ENCODE data around the gene KMT5C.

The KMT5C gene

DNA sequence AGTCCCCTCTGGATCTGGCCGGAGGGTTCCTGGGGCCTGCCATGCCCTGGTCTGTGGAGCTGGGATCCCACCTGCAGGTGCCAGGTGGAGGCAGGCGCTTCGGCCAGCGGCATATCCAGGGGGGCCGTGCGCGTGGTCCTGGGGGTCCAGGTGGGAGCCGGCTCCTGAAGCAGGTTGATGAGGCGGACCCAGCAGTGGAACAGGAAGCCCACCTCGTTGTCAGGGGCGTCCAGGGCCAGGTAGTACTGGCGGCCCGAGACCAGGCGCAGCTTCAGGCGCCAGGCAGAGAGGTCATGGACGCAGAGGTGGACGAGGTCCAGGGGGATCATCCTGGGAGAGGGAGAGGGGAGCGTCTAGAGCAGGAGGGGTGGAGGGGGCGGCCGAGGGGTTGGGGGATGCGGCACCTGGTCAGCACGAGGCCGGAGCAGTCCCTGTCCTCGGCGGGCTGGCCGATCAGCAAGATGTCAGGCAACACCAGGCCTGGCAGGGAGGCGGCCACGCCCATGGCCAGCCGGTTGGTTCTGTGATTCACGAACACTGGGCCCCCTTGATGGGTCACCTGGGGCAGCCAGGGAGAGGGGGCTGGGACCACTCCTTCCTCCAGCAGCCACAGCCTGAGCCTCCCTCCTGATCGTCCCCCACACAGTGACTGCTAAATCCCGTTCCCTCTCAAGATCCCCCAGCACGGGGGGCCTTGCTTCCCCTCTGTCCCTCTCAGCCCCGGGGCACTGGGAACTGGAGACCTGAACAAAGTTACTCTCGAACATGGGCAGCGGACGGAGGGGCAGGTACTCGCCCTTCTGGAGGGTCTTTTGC, 22.7 kb downstream of the KMT5C start:
- H3K9me3 ChIP-seq, result no peaks in the 10 kb centered on the region
- peaks cover 0 to 56% of the 10 kb centered on the region in 2 donors for H3K27me3 ChIP-seq
- TF ChIP-seq, protein P1, sequence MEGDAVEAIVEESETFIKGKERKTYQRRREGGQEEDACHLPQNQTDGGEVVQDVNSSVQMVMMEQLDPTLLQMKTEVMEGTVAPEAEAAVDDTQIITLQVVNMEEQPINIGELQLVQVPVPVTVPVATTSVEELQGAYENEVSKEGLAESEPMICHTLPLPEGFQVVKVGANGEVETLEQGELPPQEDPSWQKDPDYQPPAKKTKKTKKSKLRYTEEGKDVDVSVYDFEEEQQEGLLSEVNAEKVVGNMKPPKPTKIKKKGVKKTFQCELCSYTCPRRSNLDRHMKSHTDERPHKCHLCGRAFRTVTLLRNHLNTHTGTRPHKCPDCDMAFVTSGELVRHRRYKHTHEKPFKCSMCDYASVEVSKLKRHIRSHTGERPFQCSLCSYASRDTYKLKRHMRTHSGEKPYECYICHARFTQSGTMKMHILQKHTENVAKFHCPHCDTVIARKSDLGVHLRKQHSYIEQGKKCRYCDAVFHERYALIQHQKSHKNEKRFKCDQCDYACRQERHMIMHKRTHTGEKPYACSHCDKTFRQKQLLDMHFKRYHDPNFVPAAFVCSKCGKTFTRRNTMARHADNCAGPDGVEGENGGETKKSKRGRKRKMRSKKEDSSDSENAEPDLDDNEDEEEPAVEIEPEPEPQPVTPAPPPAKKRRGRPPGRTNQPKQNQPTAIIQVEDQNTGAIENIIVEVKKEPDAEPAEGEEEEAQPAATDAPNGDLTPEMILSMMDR (IDR thresholded peaks at IDR 0.05), result no peak
- H3K36me3 ChIP-seq, result no peaks in the 10 kb centered on the region
- no peak for DNase-seq
- H3K4me3 ChIP-seq, result no peak overlapping the region
- no peaks in the 10 kb centered on the region for H3K4me1 ChIP-seq
- no peak overlapping the region for H3K27ac ChIP-seq
- intact Hi-C loops (cut with DNase I; ENCODE audit: low total_unique reads), result no loop called here

- Histone ChIP-seq H3K27me3 (peaks cover 0 to 58% of the 10 kb centered on the region in 2 donors), H3K9me3 (no peaks in the 10 kb centered on the region), H3K36me3 (no peaks in the 10 kb centered on the region), H3K27ac (no peak within 1 kb of the TSS), H3K4me3 (no peak within 1 kb of the TSS), H3K4me1 (no peaks in the 10 kb centered on the region)
- DNase-seq, result no peak
- TF ChIP-seq, protein P1 (IDR thresholded peaks at IDR 0.05), result no peak
- intact Hi-C loops (cut with DNase I; ENCODE audit: low total_unique reads), result no loop called here
These were observed 23.5 kb downstream of the KMT5C start, which contains the start of gene GARIN5B for GRCh38 chr19:55362990-55363716. Gene GARIN5B (minus strand): TSS chr19:55363260. CDS start chr19:55363066, 194 bp downstream.

DNA sequence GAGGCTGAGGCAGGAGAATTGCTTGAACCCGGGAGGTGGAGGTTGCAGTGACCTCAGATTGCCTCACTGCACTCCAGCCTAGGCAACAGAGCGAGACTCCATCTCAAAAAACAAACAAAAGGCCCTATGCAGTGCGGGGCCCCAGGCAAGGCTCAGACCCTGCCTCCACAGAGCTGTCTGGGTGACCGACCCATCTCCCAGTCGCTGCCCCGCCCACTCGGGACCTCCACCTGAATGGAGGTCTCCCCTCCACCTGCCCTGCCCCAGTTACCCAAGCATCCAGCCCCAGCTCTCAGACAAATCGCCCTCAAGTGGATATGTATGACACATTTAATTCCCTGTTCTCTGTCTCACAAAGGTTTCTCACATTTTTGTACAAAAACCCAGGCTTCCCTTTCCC, 25.6 kb downstream of the KMT5C start:
- H3K4me3 ChIP-seq, result no peak overlapping the region
- intact Hi-C loops (cut with DNase I; ENCODE audit: low total_unique reads), result no loop called here
- no peak for DNase-seq
- peaks cover 0 to 19% (median 13%) of the 10 kb centered on the region in 4 donors for H3K4me1 ChIP-seq
- no peak overlapping the region for H3K27ac ChIP-seq
- TF ChIP-seq, protein P1 (IDR thresholded peaks at IDR 0.05), result no peak
- peaks cover 0 to 65% of the 10 kb centered on the region in 2 donors for H3K27me3 ChIP-seq
- H3K36me3 ChIP-seq, result no peaks in the 10 kb centered on the region
- H3K9me3 ChIP-seq, result no peaks in the 10 kb centered on the region

- no peak overlapping the region for H3K27ac ChIP-seq
- intact Hi-C loops (cut with DNase I; ENCODE audit: low total_unique reads), result no loop called here
- peaks cover 0 to 23% (median 14%) of the 10 kb centered on the region in 4 donors for H3K4me1 ChIP-seq
- H3K4me3 ChIP-seq, result no peak overlapping the region
- TF ChIP-seq, protein P1 (IDR thresholded peaks at IDR 0.05), result no peak
- H3K27me3 ChIP-seq, result peaks cover 0 to 67% of the 10 kb centered on the region in 2 donors
- H3K9me3 ChIP-seq, result no peaks in the 10 kb centered on the region
- DNase-seq, result no peak
- no peaks in the 10 kb centered on the region for H3K36me3 ChIP-seq
These were observed 26.3 kb downstream of the KMT5C start for GRCh38 chr19:55365964-55366363.

DNA sequence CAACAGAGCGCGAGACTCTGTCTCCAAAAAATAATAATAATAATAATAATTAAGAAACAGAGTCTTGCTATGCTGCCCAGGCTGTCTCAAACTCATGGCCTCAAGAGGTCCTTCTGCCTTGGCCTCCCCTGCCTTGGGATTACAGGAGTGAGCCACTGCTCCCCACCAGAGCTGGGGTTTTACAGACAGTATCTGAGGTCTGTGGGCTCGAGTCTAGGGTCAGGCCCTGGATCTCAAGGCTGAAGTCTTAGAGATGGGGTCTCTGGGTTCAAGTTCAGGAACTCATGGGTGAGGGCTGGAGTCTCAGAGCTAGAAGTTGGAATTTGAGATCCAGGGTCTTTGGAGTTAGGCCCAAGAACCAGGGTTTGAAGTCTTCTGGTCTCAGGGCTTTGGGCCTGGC, 27.1 kb downstream of the KMT5C start:
- TF ChIP-seq, protein P1 (IDR thresholded peaks at IDR 0.05), result no peak
- no peak for DNase-seq
- peaks cover 0 to 23% (median 14%) of the 10 kb centered on the region in 4 donors for H3K4me1 ChIP-seq
- no peaks in the 10 kb centered on the region for H3K9me3 ChIP-seq
- intact Hi-C loops (cut with DNase I; ENCODE audit: low total_unique reads), result no loop called here
- no peak overlapping the region for H3K27ac ChIP-seq
- no peak overlapping the region for H3K4me3 ChIP-seq
- H3K27me3 ChIP-seq, result peaks cover 0 to 68% of the 10 kb centered on the region in 2 donors
- H3K36me3 ChIP-seq, result no peaks in the 10 kb centered on the region

Data from tibial artery (tissue), 4 donors.